HUDEP-2 (cell line): ENCODE data around the gene PRKCE.

Experiments used
- DNase-seq, 76 experiments: peaks; one replicate each; lab custom pipeline; 2025; ENCODE audit not compliant: unreplicated experiment in 76 of 76; lab: John Stamatoyannopoulos, UW

The PRKCE gene

GRCh38 chr2:45651415-45652089 lies at the start of gene PRKCE:
PRKCE (plus strand) TSS chr2:45651675.
- DNase-seq, result peak in 2 of 76 experiments; percentile 25 to 30

- DNase-seq, result no peak
Observed at GRCh38 chr2:45602624-45603023, 48.9 kb upstream of the PRKCE start.

GRCh38 chr2:45605116-45605515 lies 46.4 kb upstream of the PRKCE start:
- DNase-seq, result no peak

GRCh38 chr2:45606796-45607195 lies 44.7 kb upstream of the PRKCE start:
- DNase-seq, result no peak

GRCh38 chr2:45607701-45608100 lies 43.8 kb upstream of the PRKCE start:
- DNase-seq, result peak in 6 of 76 experiments; percentile 4 to 25 (median 12)

GRCh38 chr2:45610281-45611019 lies 41.0 kb upstream of the PRKCE start:
- DNase-seq, result peak in 54 of 76 experiments; percentile 5 to 66 (median 34)

- DNase-seq, result peak; percentile 7 to 96 (median 90)
Observed at GRCh38 chr2:45611020-45611859, 40.2 kb upstream of the PRKCE start, which contains the start of gene SRBD1. SRBD1 (minus strand) TSS chr2:45611267; CDS start chr2:45605441, 5,826 bp downstream.

GRCh38 chr2:45612285-45612684 lies 39.2 kb upstream of the PRKCE start:
- no peak for DNase-seq

- DNase-seq, result no peak
Observed at GRCh38 chr2:45612731-45613130, 38.7 kb upstream of the PRKCE start.

- no peak for DNase-seq
Observed at GRCh38 chr2:45614330-45614729, 37.1 kb upstream of the PRKCE start.

GRCh38 chr2:45614871-45615415 lies 36.5 kb upstream of the PRKCE start:
- DNase-seq, result no peak

GRCh38 chr2:45616658-45617411 lies 34.6 kb upstream of the PRKCE start:
- no peak for DNase-seq

- no peak for DNase-seq
Observed at GRCh38 chr2:45617496-45617895, 34.0 kb upstream of the PRKCE start.

- DNase-seq, result no peak
Observed at GRCh38 chr2:45622336-45623075, 29.0 kb upstream of the PRKCE start.

- no peak for DNase-seq
Observed at GRCh38 chr2:45623098-45623497, 28.4 kb upstream of the PRKCE start.

- no peak for DNase-seq
Observed at GRCh38 chr2:45625824-45626223, 25.7 kb upstream of the PRKCE start.

- DNase-seq, result no peak
Observed at GRCh38 chr2:45626387-45627221, 24.9 kb upstream of the PRKCE start.

- DNase-seq, result no peak
Observed at GRCh38 chr2:45627911-45628310, 23.6 kb upstream of the PRKCE start.

- no peak for DNase-seq
Observed at GRCh38 chr2:45629971-45630370, 21.5 kb upstream of the PRKCE start.
